GM19238 (cell line): ENCODE results near the gene FAM219A.
"Not testable (repeated sequence)": the region's sequence is repeated elsewhere in the genome, so short reads cannot be mapped to it uniquely, and the experiment has no call there.

Experiments used
- DNase-seq: peaks from one replicate; pipeline ENCODE4 v3.0.0; 2011; ENCODE audit warnings: low spot score; ENCODE audit not compliant: insufficient read length

Gene FAM219A

DNA sequence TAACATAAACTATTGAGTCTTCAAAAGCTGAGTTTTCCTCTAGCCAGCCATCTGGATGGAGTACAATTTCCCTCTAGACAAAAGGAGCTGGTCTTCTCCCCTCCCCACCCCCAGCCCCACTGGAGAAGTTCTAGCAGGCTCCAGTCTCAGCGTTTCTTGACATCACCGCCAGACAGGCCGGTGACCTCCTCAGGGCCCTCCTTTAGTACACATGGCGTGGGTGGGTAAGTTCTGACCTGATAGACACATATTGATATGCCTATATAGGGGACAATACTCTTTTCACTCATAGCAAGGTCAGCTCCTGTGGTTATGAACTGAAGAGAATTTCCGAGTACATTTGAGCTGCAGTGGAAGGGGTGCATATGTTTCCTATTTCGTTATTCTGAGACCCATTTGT lies 27.5 kb upstream of the FAM219A start:
- no peak for DNase-seq

DNA sequence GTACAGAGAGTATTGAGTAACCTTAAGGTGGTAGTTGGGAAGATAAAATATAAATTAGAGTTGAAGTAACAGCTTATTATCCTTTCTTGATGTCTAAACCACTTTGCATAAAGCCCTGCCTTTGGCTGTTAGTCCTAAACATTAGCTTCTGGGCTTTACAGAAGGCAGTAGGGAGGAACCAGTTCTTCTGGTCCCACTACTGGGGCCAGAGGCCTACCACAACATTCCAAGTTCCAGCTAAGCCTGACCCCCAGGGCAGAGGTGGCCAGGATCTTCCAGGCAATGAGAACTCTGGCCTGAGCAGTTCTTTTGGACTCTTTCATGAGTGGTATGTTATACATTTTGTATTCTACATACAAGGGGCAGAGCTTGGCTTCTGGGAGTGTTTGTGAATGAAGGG lies 26.3 kb upstream of the FAM219A start:
- no peak for DNase-seq

DNA sequence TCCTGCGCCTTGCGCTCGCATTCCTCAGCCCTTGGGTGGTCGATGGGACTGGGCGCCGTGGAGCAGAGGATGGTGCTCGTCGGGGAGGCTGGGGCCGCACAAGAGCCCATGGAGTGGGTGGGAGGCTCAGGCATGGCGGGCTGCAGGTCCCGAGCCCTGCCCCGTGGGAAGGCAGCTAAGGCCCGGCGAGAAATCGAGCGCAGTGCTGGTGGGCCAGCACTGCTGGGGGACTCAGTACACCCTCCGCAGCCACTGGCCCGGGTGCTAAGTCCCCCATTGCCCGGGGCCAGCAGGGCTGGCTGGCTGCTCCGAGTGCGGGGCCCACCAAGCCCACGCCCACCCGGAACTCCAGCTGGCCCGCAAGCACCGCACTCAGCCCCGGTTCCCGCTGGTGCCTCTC lies 24.4 kb upstream of the FAM219A start:
- DNase-seq, result not testable (repeated sequence)

DNA sequence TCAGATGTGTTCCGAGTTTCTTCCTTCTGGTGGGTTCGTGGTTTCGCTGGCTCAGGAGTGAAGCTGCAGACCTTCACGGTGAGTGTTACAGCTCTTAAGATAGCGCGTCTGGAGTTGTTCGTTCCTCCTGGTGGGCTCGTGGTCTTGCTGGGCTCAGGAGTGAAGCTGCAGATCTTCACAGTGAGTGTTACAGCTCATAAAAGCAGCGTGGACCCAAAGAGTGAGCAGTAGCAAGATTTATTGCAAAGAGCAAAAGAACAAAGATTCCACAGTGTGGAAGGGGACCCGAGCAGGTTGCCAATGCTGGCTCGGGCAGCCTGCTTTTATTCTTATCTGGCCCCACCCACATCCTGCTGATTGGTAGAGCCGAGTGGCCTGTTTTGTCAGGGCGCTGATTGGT lies 23.2 kb upstream of the FAM219A start:
- DNase-seq, result not testable (repeated sequence)

GRCh38 chr9:34479431-34479866 lies 21.1 kb upstream of the FAM219A start:
- DNase-seq, result no peak

GRCh38 chr9:34477541-34477940 lies 19.2 kb upstream of the FAM219A start:
- no peak for DNase-seq

- no peak for DNase-seq
Observed at GRCh38 chr9:34475097-34475496, 16.7 kb upstream of the FAM219A start.

DNA sequence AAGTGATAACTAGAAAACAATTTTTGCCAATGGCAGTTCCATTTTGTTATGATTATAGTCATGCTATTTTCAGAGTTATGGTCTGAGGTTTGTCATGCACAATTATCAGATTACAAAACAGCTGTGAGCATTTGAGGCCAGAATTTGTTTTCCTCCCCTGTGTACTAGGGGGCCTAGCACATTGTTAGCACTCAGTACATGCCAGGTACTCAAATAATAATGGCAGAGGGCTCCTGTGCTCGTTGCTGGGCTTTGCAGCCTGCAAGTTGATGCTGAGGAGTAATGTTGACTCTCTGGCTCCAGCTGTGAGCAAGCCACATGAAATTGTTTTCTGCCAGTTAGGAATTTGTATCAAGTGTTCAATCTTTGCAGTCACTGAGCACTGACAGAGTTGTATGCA lies 7.1 kb upstream of the FAM219A start:
- DNase-seq, result no peak

- no peak for DNase-seq
Observed at GRCh38 chr9:34464571-34464970, 6.2 kb upstream of the FAM219A start.

DNA sequence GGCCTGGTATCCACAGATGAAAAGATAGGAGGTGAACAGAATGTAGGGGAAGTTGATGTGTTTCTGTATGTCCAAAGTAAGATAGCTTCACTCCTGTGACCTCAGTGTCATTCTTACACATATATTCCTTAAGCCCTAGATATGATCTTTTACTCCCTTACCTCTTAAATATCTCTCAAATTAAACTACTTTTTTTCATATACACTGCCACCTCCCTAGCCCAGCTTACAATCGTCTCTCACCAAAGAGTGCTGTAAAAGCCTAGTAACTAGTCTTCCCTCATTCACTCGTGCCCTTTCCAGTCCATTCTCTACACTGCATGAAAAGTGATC lies 5.5 kb upstream of the FAM219A start:
- DNase-seq, result no peak

DNA sequence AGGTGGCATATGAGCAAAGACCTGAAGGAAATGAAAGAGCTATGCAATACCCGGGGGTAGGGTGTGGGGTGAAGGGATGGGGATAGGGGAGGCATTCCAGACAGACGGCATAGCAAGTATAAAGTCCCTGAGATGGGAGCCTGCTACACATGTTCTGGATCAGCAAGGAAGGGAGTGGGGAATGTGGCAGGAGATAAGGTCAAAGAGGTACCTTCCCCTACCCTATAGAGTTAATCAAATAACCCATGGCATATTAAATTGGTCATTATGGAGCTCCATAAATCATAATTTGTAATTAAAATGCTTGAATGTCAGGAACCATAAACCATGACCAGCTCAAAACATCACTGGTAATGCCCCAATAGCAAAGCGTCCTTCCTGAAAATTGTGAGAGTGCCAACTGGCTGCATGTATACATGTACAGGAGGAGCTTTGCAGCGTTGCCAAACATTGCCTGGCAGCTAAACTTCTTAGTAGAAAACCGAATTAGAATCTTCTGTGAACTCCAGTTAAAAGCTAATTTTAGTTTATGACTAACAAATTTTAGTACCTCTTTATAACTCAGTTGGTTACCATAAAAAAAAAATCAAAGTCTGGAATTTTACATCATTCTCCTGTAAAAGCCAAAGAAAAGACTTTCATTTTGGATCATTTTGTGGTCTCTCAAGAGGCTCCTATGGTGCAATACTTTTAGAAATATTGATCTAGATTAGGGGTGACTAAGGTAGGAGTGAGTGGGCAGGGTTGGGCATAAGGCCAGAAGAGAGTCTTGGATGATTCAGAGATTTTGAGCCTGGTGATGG lies 4.9 kb upstream of the FAM219A start:
- DNase-seq, result no peak

DNA sequence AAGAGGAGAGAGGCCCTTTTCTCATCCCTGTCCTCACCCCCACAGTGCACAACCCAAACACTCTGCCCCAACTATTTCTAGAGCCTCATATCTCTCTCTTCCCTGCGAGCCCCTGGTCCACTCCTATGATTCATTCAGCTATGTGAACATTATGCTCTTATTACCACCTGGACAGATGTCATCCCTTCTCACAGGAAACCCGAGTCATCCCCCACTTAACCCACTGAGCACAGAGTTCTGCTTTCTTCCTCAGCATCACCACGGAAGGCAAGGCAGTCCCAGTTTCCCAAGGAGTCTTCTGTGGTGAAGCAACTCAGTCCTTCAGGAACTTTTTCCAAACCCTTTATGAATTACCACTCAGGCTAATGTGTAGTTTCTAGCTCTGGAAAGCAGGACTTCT lies 1.6 kb upstream of the FAM219A start:
- DNase-seq, result no peak

DNA sequence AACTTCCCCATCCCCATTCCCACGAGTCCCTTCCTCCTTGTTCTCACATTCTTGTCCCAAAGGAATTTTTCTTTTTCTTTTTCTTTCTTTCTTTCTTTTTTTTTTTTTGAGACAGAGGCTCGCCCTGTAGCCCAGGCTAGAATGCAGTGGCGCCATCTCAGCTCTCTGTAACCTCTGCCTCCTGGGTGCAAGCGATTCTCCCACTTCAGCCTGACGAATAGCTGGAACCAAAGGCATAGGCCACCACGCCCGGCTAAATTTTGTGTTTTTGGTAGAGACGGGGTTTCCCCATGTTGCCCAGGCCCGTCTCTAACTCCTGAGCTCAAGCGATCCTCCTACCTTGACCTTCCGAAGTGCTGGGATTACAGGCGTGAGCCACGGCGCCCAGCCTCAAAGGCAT lies 986 bp upstream of the FAM219A start:
- no peak for DNase-seq

DNA sequence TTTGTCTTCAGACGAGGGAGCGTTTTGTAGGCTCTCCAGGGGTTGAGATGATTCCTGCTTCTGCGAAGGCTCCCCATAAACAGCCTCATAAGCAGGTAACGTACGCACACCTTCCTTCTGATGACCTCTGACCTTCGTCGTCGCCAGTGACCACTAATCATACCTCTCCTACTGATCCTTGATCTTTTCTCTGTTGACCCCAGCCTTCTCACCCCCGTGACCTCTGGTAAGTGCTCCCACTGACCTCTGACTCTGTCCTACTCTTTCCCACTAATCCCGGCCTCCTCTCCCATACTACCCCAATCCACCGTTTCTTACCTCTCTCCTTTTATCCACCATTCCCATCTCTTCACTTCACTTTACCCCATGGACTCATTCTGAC lies 580 bp upstream of the FAM219A start:
- no peak for DNase-seq

DNA sequence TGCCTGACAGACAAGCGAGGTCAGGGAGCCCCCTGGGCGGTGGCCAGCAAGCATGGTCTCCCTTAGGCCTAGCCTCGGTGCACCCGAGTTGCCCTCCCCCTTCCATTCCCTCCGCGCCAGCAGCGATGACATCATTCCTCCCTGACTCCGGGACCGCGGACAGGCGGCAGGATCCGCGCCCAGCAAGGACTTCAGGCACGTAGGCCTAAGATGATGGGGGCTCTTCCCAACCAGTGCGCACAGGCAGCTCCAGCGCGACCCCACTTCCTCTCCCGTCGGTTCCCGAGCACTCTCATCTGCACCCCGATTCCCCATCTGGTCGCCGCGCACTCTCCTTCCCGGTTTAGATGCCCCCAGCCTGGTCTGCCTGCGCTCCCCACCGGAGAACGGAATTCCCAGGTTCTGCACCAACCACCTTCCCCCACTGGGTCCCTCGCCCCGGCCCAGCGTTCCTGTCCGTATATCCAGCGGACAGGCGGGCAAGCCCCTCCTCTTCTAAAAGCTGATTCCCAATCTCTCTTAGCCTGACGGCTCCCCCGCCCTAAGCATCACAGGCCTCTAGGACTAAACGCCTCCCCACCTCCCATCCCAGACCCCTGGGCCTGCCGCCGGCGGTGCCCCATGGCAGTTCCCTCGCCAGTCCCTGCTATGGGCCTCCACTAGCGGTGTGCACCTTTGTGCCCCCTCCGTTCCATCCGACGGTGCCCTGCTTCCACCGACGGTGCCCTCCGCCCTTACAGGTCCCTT lies 931 bp downstream of the FAM219A start:
- DNase-seq, result no peak

DNA sequence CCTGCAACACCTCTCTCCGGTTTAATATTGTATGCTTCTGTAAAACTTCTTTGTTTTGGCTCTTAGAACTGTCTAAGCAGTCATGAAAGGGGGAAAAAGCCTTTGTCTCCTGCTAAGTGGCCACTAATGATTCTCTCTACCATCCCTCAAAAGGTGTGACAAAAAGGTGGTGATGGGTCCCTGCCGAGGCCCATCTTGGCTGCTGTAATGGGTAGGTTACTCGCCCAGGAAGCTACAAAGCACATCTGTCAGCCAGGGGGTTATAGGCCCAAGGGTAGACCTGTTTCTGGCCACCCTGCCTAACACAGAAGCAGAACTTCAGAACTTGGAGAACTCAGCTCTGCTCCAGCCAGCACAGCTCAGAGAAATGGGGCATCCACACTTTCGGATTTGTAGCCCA lies 1.6 kb downstream of the FAM219A start:
- DNase-seq, result no peak

DNA sequence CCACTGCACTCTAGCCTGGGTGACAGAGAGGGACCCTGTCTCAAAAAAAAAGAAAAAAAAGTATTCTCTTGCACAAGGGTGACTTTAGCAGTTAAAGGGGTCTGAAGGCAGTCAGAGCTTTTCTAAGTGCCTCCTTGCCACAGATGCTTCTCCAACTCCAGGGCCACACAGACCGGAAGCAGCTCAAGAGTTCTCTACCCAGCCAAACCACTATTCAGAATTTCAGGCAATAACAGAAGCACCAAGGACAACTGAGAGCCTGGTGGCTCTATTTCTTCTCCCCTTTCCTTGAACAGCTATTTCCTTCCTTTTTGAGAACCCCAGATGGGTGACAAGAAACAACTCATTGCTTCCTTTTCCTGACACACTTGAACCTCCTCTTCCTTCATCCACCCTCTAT lies 2.2 kb downstream of the FAM219A start:
- DNase-seq, result no peak

DNA sequence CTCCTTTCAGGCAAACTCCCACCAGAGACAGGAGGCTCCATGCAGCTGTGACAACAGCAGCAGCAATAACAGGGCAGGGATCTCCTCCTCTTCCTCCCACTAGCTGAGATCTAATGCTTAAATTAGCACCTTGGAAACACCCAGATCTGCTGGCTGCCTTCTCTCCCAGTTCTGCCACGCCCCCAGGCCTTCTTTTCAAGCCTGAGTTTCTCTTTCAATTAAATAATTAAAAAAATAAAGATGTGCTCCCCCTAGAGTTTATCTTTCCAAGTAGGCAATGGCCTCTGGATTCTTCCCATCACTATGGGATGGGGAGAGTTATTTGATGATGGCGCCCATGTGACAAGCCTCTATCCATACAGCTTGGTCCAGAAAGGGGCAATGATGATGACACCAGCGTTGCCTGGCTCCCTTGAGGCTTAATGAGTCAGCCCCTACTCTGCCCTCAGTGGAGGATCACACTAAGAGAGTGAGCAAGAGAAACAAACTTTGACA lies 3.8 kb downstream of the FAM219A start:
- DNase-seq, result no peak

DNA sequence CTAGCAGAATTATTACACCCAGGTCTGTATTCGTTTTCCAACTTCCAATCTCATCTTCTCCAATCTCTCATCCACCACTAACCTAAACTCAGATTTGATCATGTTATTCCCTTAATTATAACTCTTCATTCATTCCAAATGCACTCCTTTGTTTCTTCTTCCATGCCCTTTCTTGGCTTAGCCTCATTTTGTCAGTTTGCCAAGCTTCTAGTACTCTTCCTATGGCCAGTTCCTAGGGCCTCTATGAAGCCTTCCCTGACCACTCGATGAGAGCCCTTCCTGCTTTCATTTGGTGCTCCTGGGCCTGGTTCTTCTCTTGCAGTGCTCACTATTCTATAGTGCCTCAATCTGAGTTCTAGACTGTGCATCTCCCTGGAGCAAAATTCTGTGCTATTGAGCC lies 5.8 kb downstream of the FAM219A start:
- no peak for DNase-seq

DNA sequence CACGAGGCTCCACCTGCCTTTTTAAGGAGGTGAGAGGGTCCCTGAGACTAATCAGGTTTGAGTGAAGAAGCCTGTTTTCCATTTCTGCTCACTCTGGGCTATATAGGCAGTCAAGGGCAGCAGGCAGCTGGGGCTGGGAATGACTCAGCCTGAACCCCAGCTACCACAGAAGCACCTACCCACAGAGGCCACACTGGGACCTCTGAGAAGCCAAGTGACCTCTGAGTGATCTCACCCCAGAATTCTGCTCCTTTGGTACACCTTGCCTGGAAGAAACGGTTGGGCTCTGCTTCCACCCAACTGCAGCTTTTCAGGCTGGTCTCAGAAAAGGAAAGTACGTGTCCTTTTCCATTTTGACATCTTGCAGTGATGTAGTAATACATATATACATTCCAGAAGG lies 6.8 kb downstream of the FAM219A start:
- no peak for DNase-seq

- no peak for DNase-seq
Observed at GRCh38 chr9:34451135-34451534, 7.2 kb downstream of the FAM219A start.

- DNase-seq, result no peak
Observed at GRCh38 chr9:34450644-34451043, 7.7 kb downstream of the FAM219A start.

- DNase-seq, result no peak
Observed at GRCh38 chr9:34446951-34447350, 11.4 kb downstream of the FAM219A start.
